Uterus (tissue), 2 donors: Measurements from ENCODE around the gene PAOX.

Source experiments
- CTCF ChIP-seq, 4 experiments: fragments of 200-600 bp in 2 of 4; fragments of 450-650 bp in 2 of 4; sonication (generic) in 2 of 4; IDR thresholded peaks; one replicate each; pipeline ENCODE4 v1.5.1; 2016 to 2019; ENCODE audit warnings: antibody characterized with exemption in 4 of 4, mild to moderate bottlenecking in 2 of 4, moderate library complexity in 1 of 4
- POLR2A ChIP-seq, 2 donors: fragments of 450-650 bp; IDR thresholded peaks; one replicate each; pipeline ENCODE4 v1.6.1; 2016; ENCODE audit warnings: antibody characterized with exemption in 2 of 2, mild to moderate bottlenecking in 1 of 2, moderate library complexity in 1 of 2

GRCh38 chr10:133332936-133333699 is 45.9 kb upstream of the PAOX start:
- TF ChIP-seq CTCF (IDR thresholded peaks at IDR 0.05) (no peak), POLR2A (IDR thresholded peaks at IDR 0.05) (no peak)
